H9 (cell line): Measurements from ENCODE around the gene DHCR7. TPM values are rescaled to one million over a fixed set of nuclear protein-coding genes. Genes with fewer than 3 reads are reported as not detected.

Experiments
- DNase-seq: peaks from one replicate; pipeline ENCODE4 v3.0.0-alpha.2; 2017
- H2AFZ ChIP-seq: one replicate; pipeline ENCODE4 v1.6.1; 2013; ENCODE audit warnings: mild to moderate bottlenecking, low read length, control low read depth, moderate library complexity
- H2AK5ac ChIP-seq: 2 replicates; pipeline ENCODE4 v1.6.1; 2013; ENCODE audit warnings: low read length, control low read depth, mixed read lengths; ENCODE audit not compliant: insufficient read length
- H2BK120ac ChIP-seq: one replicate; pipeline ENCODE4 v1.6.1; 2013; ENCODE audit warnings: low read depth, mild to moderate bottlenecking, low read length, control low read depth, inconsistent platforms; ENCODE audit not compliant: poor library complexity, severe bottlenecking
- H2BK12ac ChIP-seq: 2 replicates; pipeline ENCODE4 v1.6.1; 2013; ENCODE audit warnings: low read length, control low read depth, mixed read lengths, low read depth; ENCODE audit not compliant: insufficient read length
- H2BK15ac ChIP-seq: 2 replicates; pipeline ENCODE4 v1.6.1; 2013; ENCODE audit warnings: low read depth, low read length, control low read depth
- H2BK20ac ChIP-seq: one replicate; pipeline ENCODE4 v1.6.1; 2013; ENCODE audit warnings: low read depth, mild to moderate bottlenecking, low read length, control low read depth, inconsistent platforms; ENCODE audit not compliant: poor library complexity, severe bottlenecking
- H2BK5ac ChIP-seq: 2 replicates; pipeline ENCODE4 v1.6.1; 2013; ENCODE audit warnings: low read length, control low read depth, mixed read lengths; ENCODE audit not compliant: insufficient read length
- H3K14ac ChIP-seq: 2 replicates; pipeline ENCODE4 v1.6.1; 2013; ENCODE audit warnings: low read length, control low read depth; ENCODE audit not compliant: insufficient read depth
- H3K18ac ChIP-seq: 2 replicates; pipeline ENCODE4 v1.6.1; 2013; ENCODE audit warnings: low read depth, mild to moderate bottlenecking, mixed read lengths, low read length, control low read depth; ENCODE audit not compliant: insufficient read length
- H3K23ac ChIP-seq: 2 replicates; pipeline ENCODE4 v1.6.1; 2013; ENCODE audit warnings: low read length, control low read depth, mixed read lengths, low read depth; ENCODE audit not compliant: insufficient read length
- H3K23me2 ChIP-seq: 2 replicates; pipeline ENCODE4 v1.6.1; 2013; ENCODE audit warnings: low read depth, mild to moderate bottlenecking, mixed read lengths, low read length, control low read depth; ENCODE audit not compliant: insufficient read length, poor library complexity, severe bottlenecking
- H3K27ac ChIP-seq: 2 replicates; pipeline ENCODE4 v1.5.1; 2013; ENCODE audit warnings: low read length, control low read depth, mixed read lengths, low read depth; ENCODE audit not compliant: insufficient read length
- H3K27me3 ChIP-seq: 2 replicates; pipeline ENCODE4 v1.6.1; 2013; ENCODE audit warnings: low read length, control low read depth, inconsistent platforms; ENCODE audit not compliant: insufficient read depth
- H3K4ac ChIP-seq: 2 replicates; pipeline ENCODE4 v1.6.1; 2013; ENCODE audit warnings: low read depth, mild to moderate bottlenecking, control low read depth, inconsistent platforms, low read length, moderate library complexity
- H3K4me1 ChIP-seq: 2 replicates; pipeline ENCODE4 v1.6.1; 2013; ENCODE audit warnings: low read length, control low read depth, inconsistent platforms; ENCODE audit not compliant: insufficient read depth
- H3K4me2 ChIP-seq: 2 replicates; pipeline ENCODE4 v1.6.1; 2013; ENCODE audit warnings: low read length, control low read depth, mixed read lengths; ENCODE audit not compliant: insufficient read length, insufficient read depth
- H3K56ac ChIP-seq: 2 replicates; pipeline ENCODE4 v1.6.1; 2013; ENCODE audit warnings: low read depth, mild to moderate bottlenecking, mixed read lengths, low read length, control low read depth; ENCODE audit not compliant: insufficient read length
- H3K79me1 ChIP-seq: 2 replicates; pipeline ENCODE4 v1.6.1; 2013; ENCODE audit warnings: low read depth, mild to moderate bottlenecking, moderate library complexity, low read length, control low read depth, inconsistent platforms; ENCODE audit not compliant: insufficient read depth, poor library complexity, severe bottlenecking
- H3K79me2 ChIP-seq: 2 replicates; pipeline ENCODE4 v1.6.1; 2013; ENCODE audit warnings: low read length, control low read depth, inconsistent platforms; ENCODE audit not compliant: insufficient read depth
- H3K9ac ChIP-seq: 2 replicates; pipeline ENCODE4 v1.6.1; 2013; ENCODE audit warnings: low read length, control low read depth, mixed read lengths; ENCODE audit not compliant: insufficient read length; ENCODE audit errors: extremely low read depth
- H3K9me3 ChIP-seq: one replicate; pipeline ENCODE4 v1.6.1; 2013; ENCODE audit warnings: low read depth, low read length, inconsistent platforms; ENCODE audit not compliant: control insufficient read depth
- H3T11ph ChIP-seq: one replicate; pipeline ENCODE4 v1.6.1; 2013; ENCODE audit warnings: mild to moderate bottlenecking, low read length, control low read depth, inconsistent platforms
- H4K20me1 ChIP-seq: one replicate; pipeline ENCODE4 v1.6.1; 2013; ENCODE audit not compliant: control insufficient read depth, insufficient read length, insufficient read depth
- H4K5ac ChIP-seq: 2 replicates; pipeline ENCODE4 v1.6.1; 2013; ENCODE audit warnings: low read depth, mild to moderate bottlenecking, mixed read lengths, low read length, control low read depth; ENCODE audit not compliant: insufficient read length
- H4K8ac ChIP-seq: replicated peaks from 2 replicates; pipeline ENCODE4 v1.6.1; 2013; ENCODE audit warnings: low read length, control low read depth, mixed read lengths, low read depth; ENCODE audit not compliant: insufficient read length
- H4K91ac ChIP-seq: 2 replicates; pipeline ENCODE4 v1.6.1; 2013; ENCODE audit warnings: low read depth, mild to moderate bottlenecking, moderate library complexity, mixed read lengths, low read length, control low read depth; ENCODE audit not compliant: insufficient read length
- H3K27ac Mint-ChIP-seq, 3 experiments: 2 replicates in 2 of 3; 3 replicates in 1 of 3; pipeline ENCODE4 v1.8.0; 2020 to 2021; ENCODE audit warnings: mixed read lengths in 3 of 3, mild to moderate bottlenecking in 1 of 3, moderate library complexity in 1 of 3
- H3K27me3 Mint-ChIP-seq: 2 replicates; pipeline ENCODE4 v1.8.0; 2021; ENCODE audit warnings: low read depth, mild to moderate bottlenecking, moderate library complexity, mixed read lengths
- H3K36me3 Mint-ChIP-seq, 3 experiments: 2 replicates in 2 of 3; 3 replicates in 1 of 3; pipeline ENCODE4 v1.8.0; 2020 to 2021; ENCODE audit warnings: low read depth in 3 of 3, mixed read lengths in 3 of 3; ENCODE audit not compliant: insufficient read depth in 1 of 3
- H3K4me1 Mint-ChIP-seq, 2 experiments: 2 replicates each; pipeline ENCODE4 v1.8.0; 2020; ENCODE audit warnings: mixed read lengths in 2 of 2
- H3K4me3 Mint-ChIP-seq, 2 experiments: 2 replicates in 1 of 2; 3 replicates in 1 of 2; pipeline ENCODE4 v1.8.0; 2020 to 2021; ENCODE audit warnings: mild to moderate bottlenecking in 2 of 2, mixed read lengths in 2 of 2, moderate library complexity in 1 of 2
- H3K9me3 Mint-ChIP-seq, 2 experiments: 2 replicates in 1 of 2; 3 replicates in 1 of 2; pipeline ENCODE4 v1.8.0; 2020; ENCODE audit warnings: mild to moderate bottlenecking in 2 of 2, mixed read lengths in 2 of 2, moderate library complexity in 1 of 2
- WGBS: extraction: QIAGEN DNeasy Blood & Tissue Kit; methylation state at CpG from one replicate; pipeline ENCODE4 v1.1.7; 2013; ENCODE audit warnings: missing lambda C conversion rate, low lambda C conversion rate, mixed read lengths; ENCODE audit not compliant: insufficient read length; ENCODE audit errors: extremely low coverage; 5-methylcytosine and 5-hydroxymethylcytosine counted together
- total RNA-seq: library from RNA; stranded (reverse); gene quantifications from 2 replicates; pipeline ENCODE4 v1.2.1, GENCODE V29; 2021
- TF ChIP-seq, protein P1 (sequence below): fragments of 200-600 bp; sonication (generic); conservative IDR thresholded peaks from 3 replicates; pipeline ENCODE4 v1.8.0; 2021; ENCODE audit warnings: antibody characterized with exemption, mild to moderate bottlenecking

Gene DHCR7
- total RNA-seq, 1 experiment from 2014 or later = 124 TPM

DNA sequence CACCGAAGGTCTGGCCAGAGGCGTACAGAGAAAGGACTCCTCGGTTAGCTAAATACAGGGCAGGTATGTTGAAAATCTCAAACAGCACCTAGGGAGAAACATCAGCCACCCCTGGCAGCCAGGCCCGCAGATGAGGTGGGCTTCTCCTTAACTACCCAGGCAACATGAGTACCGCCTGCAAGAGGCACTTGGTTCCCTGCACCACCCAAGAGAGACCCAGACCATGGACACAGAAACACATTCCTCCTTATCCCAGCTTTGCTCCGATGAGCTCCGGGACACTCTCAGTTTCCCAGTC is 53.0 kb downstream of the DHCR7 start:
- Histone ChIP-seq H3K23me2 (no peaks in the 10 kb centered on the region), H3K4me1 (no peaks in the 10 kb centered on the region), H2BK5ac (no peak overlapping the region), H4K91ac (no peak overlapping the region), H3K79me2 (no peaks in the 10 kb centered on the region), H3T11ph (no peak overlapping the region), H3K9me3 (no peaks in the 10 kb centered on the region), H2BK20ac (no peak overlapping the region), H2AFZ (no peak overlapping the region), H3K27me3 (no peaks in the 10 kb centered on the region), H4K5ac (no peak overlapping the region), H2BK12ac (no peak overlapping the region), H2BK120ac (no peak overlapping the region), H3K23ac (no peak overlapping the region), H2BK15ac (no peak overlapping the region), H3K14ac (no peak overlapping the region), H3K27ac (no peak overlapping the region), H3K18ac (no peak overlapping the region), H3K9ac (no peak overlapping the region), H2AK5ac (no peak overlapping the region), H3K4me2 (no peak overlapping the region), H3K56ac (no peak overlapping the region), H3K4ac (no peak overlapping the region), H3K79me1 (no peaks in the 10 kb centered on the region), H4K20me1 (no peaks in the 10 kb centered on the region), H4K8ac (no peak overlapping the region)
- peaks cover 30% of the 10 kb centered on the region for H3K27me3 Mint-ChIP-seq
- H3K27ac Mint-ChIP-seq = peak overlapping the region in 1 of 3 experiments; percentile 63; a peak in 3 of 7 replicates
- TF ChIP-seq, protein P1, sequence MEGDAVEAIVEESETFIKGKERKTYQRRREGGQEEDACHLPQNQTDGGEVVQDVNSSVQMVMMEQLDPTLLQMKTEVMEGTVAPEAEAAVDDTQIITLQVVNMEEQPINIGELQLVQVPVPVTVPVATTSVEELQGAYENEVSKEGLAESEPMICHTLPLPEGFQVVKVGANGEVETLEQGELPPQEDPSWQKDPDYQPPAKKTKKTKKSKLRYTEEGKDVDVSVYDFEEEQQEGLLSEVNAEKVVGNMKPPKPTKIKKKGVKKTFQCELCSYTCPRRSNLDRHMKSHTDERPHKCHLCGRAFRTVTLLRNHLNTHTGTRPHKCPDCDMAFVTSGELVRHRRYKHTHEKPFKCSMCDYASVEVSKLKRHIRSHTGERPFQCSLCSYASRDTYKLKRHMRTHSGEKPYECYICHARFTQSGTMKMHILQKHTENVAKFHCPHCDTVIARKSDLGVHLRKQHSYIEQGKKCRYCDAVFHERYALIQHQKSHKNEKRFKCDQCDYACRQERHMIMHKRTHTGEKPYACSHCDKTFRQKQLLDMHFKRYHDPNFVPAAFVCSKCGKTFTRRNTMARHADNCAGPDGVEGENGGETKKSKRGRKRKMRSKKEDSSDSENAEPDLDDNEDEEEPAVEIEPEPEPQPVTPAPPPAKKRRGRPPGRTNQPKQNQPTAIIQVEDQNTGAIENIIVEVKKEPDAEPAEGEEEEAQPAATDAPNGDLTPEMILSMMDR = no peak
- no peak for DNase-seq
- H3K9me3 Mint-ChIP-seq = no peaks in the 10 kb centered on the region
- H3K36me3 Mint-ChIP-seq = no peaks in the 10 kb centered on the region
- peaks cover 0 to 4% of the 10 kb centered on the region in 2 experiments; a peak in 1 of 4 replicates for H3K4me1 Mint-ChIP-seq
- WGBS = no CpG with 5 or more reads among the region's 7 CpGs
- no peak overlapping the region; a peak in 1 of 5 replicates for H3K4me3 Mint-ChIP-seq
